Measurements from ENCODE around the gene AKR1C1.
"Not testable (repeated sequence)": the region's sequence is repeated elsewhere in the genome, so short reads cannot be mapped to it uniquely, and the experiment has no call there.

Gene AKR1C1

DNA sequence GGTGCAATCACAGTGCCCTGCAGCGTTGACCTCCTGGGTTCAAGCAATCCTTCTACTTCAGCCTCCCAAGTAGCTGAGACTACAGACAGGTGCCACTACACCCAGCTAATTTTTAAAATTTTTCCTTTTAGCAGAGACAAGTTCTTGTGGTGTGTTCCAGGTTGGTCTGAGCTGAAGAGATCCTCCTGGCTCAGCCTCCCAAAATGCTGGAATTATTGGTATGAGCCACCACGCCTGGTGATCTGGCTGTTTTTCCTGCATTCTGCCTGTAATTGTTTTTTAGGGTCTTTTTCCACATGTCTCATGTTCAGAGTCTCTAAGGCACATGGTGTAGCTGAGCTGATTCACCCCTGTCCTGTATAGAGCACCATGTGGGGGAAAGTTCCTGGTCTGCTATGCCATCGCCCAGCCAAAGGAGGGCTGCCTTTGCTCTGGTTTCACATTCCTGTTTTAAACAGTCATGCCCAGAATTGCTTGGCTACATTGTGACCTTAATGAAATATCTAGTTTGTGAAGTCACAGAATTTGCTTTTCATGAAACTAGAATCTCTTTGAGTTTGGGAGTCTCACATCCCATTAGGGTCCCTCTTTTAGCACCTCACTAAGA is 55.6 kb downstream of the AKR1C1 start:
- peak; percentile 48 for DNase-seq (ENCODE audit: low read depth)

DNA sequence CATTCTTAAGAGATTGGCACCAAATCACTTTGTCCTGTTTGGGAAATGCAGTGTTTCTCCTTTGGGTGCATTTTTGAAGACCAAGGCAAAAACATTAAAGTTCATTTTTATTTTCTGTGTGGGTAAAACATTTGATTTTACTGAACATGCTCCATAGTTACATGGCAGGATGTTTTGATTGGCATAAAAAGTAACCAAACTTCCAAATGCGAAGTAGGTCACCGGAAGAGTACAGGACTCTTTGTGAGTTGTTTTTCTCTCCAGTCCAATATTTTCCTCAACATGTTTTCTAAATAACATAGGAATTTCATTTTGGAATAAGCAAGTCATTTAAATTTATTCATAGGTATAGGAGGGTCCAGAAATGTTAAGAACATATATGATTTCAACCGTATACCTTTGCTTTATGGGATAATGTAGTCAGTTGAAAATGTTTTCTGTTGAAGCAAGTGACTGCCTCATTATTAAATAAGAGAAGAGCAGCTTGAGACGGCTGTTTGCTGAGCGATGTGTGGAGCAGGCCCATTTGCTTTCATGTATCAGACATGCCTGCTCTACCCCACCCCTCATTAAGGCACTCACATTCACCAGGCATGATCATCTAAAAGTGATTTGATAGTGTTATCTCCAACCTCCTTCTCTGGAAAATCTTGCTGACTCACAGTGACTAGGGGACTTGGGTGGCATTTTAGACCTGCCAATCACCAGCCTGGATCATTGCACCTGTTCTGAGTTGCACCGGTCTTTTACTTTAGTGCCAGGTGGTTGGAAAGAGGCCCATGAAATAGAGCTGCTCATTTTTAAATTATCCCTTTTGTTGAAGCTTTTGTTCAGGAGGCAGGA is 56.8 kb downstream of the AKR1C1 start:
- DNase-seq (ENCODE audit: low read depth) = not testable (repeated sequence)

DNA sequence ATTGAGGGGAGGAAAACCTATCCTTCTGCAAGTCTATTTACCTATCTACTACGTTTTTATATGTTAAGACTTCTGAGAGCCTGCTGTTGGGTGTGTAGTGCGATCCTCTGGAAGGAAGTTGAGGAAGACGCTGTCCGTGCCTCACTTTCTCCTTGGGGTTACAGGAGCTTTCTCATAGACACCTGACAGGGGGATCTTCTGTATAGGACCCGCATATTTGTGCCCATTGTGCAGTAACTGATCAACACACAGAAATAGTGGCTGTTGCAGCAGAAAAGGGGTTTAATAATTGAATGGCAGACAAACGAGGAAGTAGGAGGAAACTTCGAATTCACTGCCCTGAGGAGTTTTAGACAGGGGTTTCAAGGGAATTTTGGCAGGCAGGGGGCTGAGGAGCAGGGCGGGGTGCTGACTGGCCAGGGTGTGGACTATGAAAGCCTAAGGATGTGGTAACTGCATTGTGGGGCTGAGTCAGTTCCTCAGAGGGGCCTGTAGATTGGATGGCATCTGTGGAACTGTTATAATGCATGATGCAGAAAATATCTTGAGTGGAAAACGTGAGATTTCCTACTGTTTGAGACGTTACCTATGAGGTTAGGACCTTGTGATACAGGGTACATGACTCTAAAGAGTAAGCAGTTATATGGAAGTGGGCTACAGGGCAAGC is 58.5 kb downstream of the AKR1C1 start:
- peak; percentile 51 for DNase-seq (ENCODE audit: low read depth)

DNA sequence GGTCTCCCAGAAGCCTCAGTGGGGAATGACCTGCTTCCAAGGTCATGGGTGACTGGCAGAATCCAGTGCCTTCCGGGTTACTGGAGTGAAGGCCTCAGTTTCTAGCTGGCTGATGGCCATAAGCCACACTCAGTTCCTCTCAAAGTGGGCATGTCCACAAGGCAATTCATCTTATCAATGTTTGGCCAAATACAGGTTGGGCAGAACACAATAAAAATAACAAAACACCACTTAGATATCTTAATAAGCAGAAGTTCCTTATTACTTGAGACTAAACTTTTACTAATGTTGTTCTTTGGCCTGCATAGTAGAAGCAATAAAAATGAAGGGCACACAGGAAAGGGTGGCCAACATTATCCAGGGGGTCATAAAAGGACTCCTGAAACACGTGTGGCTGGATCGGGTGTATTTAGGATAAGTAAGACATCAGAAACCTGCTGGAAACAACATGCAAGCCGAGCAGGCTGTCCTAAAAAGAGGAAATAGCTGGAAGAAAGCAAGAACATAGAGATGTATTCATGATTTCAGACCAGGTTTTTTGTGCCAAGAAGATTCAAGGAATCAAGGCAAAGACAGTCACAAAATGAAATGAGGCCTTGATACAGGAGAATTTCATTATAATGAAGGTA is 60.1 kb downstream of the AKR1C1 start:
- DNase-seq (ENCODE audit: low read depth) = no peak

DNA sequence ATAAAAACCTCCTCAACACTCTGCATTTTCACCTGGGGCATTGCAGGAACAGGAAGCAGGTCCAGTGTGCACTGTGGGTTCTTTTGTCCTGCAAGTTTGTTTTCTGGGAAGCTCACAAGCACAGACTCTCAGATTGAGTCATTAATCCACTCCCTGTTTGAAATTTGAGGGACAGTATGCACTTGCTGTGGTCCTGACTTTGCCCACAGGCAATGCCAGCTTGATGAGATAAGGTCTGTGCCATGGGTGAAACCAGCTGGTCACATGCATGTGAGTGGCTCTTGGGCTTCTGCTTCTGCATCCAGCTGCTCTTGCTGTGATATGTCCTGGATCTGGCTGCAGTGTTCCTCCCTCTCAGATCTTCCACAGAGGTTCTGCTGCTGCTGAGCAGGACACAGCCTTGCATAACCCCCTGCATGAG is 62.3 kb downstream of the AKR1C1 start:
- not testable (repeated sequence) for DNase-seq (ENCODE audit: low read depth)

DNA sequence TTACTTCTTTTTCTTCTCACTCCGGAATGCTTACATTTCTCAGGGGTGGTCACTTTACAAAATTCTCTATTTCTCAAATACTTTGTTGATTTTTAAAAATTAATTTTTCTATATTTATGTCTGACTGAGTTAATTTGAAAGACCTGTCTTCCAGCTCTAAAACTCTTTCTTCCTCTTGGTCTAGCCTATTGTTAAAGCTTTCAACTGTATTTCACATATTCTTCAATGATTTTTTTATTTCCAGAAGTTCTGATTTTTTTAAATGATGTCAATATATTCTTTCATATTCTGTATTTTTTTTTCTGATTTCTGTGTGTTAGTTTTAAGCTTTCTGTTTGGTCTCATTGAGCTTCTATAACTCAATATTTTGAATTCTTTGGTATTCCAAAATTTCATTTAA is 67.8 kb downstream of the AKR1C1 start:
- DNase-seq (ENCODE audit: low read depth) = no peak

DNA sequence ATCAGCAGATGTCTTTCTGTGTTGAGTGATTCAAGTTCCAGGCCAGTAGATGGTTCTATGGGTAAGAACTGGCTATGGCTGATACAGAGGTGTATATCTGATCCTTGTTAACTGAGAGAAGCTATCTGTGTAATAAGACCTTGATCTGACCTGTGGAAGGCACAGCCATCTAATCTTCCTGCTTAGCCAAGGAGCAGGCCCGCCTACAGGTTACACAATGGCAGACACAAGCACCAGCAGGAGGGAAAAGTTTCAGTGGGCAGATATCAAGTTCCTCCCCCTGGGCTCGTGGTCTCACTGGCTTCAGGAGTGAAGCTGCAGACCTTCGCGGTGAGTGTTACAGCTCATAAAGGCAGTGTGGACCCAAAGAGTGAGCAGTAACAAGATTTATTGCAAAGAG is 68.4 kb downstream of the AKR1C1 start:
- not testable (repeated sequence) for DNase-seq (ENCODE audit: low read depth)

DNA sequence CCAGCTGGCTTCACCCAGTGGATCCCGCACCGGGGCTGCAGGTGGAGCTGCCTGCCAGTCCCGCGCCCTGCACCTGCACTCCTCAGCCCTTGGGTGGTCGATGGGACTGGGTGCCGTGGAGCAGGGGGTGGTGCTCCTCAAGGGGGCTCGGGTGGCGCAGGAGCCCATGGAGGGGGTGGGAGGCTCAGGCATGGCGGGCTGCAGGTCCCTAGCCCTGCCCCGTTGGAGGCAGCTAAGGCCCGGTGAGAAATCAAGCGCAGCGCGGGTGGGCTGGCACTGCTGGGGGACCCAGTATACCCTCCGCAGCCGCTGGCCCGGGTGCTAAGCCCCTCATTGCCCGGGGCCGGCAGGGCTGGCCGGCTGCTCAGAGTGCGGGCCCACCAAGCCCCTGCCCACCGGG is 69.2 kb downstream of the AKR1C1 start:
- DNase-seq (ENCODE audit: low read depth) = not testable (repeated sequence)
